Measurements from ENCODE around the gene RASGRP2.
A peak's percentile ranks its signal among the peaks of the same experiment; 100 is the strongest.

Gene RASGRP2

GRCh38 chr11:64743591-64744543 lies at the start of gene RASGRP2:
Gene RASGRP2 (minus strand): TSS chr11:64744142. CDS start chr11:64742866, 1,276 bp downstream.
- H3K4me3 ChIP-seq (ENCODE audit: low read depth, low read length) = peak within 1 kb of the TSS; percentile 64
- peak; percentile 88 for TF ChIP-seq CTCF (IDR thresholded peaks at IDR 0.05; ENCODE audit: borderline replicate concordance, insufficient read depth, low read depth, low read length)

GRCh38 chr11:64792482-64792881 lies 48.5 kb upstream of the RASGRP2 start:
- no peak for TF ChIP-seq CTCF (IDR thresholded peaks at IDR 0.05; ENCODE audit: borderline replicate concordance, insufficient read depth, low read depth, low read length)
- no peak overlapping the region for H3K4me3 ChIP-seq (ENCODE audit: low read depth, low read length)

- TF ChIP-seq CTCF (IDR thresholded peaks at IDR 0.05; ENCODE audit: borderline replicate concordance, insufficient read depth, low read depth, low read length) = no peak
- no peak overlapping the region for H3K4me3 ChIP-seq (ENCODE audit: low read depth, low read length)
Observed at GRCh38 chr11:64791781-64792291, 47.9 kb upstream of the RASGRP2 start.

GRCh38 chr11:64790205-64791095 lies 46.5 kb upstream of the RASGRP2 start:
- no peak overlapping the region for H3K4me3 ChIP-seq (ENCODE audit: low read depth, low read length)
- no peak for TF ChIP-seq CTCF (IDR thresholded peaks at IDR 0.05; ENCODE audit: borderline replicate concordance, insufficient read depth, low read depth, low read length)

- TF ChIP-seq CTCF (IDR thresholded peaks at IDR 0.05; ENCODE audit: borderline replicate concordance, insufficient read depth, low read depth, low read length) = no peak
- H3K4me3 ChIP-seq (ENCODE audit: low read depth, low read length) = no peak overlapping the region
Observed at GRCh38 chr11:64789331-64790204, 45.6 kb upstream of the RASGRP2 start.
